Caco-2 (cell line): ENCODE results near the gene QSER1. TPM values are rescaled to one million over a fixed set of nuclear protein-coding genes. Genes with fewer than 3 reads are reported as not detected.
A peak's percentile ranks its signal among the peaks of the same experiment; 100 is the strongest.

ENCODE experiments used
- BruUV-seq: library from RNA; stranded (reverse); fragments of 400-500 nt; replicated peaks from 2 replicates; lab custom pipeline; 2021; lab: Mats Ljungman, UMichigan
- CTCF ChIA-PET: fragments of 300-600 bp; sonication (Branson Sonifier 250); formaldehyde crosslinking; loops from one replicate; lab custom pipeline; 2022; ENCODE audit warnings: antibody characterized with exemption; lab: Charles Lee
- POLR2A ChIA-PET: fragments of 300-600 bp; sonication (Branson Sonifier 250); formaldehyde crosslinking; loops from one replicate; lab custom pipeline; 2022; ENCODE audit warnings: antibody characterized with exemption; lab: Charles Lee
- DNase-seq, 2 experiments: peaks; one replicate each; pipeline versions ENCODE4 v3.0.0 to v3.0.0-alpha.2; 2020 to 2022
- H3K27me3 ChIP-seq: replicated peaks from 2 replicates; pipeline ENCODE4 v1.6.0; 2011; ENCODE audit warnings: low read length; ENCODE audit not compliant: control insufficient read depth, insufficient read depth
- H3K36me3 ChIP-seq: 2 replicates; pipeline ENCODE4 v1.5.1; 2011; ENCODE audit warnings: low read length; ENCODE audit not compliant: control insufficient read depth, insufficient read depth
- H3K4me1 ChIP-seq: fragments of 250-450 bp; sonication (Bioruptor Pico); 2 replicates; pipeline ENCODE4 v1.5.1; 2020; ENCODE audit warnings: mild to moderate bottlenecking
- H3K4me3 ChIP-seq: 2 replicates; pipeline ENCODE4 v1.5.1; 2011; ENCODE audit warnings: low read depth, mild to moderate bottlenecking, control low read depth, low read length
- H3K9me3 ChIP-seq: fragments of 250-450 bp; sonication (Bioruptor Pico); 2 replicates; pipeline ENCODE4 v1.5.1; 2020; ENCODE audit warnings: mild to moderate bottlenecking, moderate library complexity
- H3K27ac Mint-ChIP-seq: one replicate; pipeline ENCODE4 v1.8.0; 2022; ENCODE audit warnings: mixed read lengths; ENCODE audit not compliant: unreplicated experiment
- H3K27me3 Mint-ChIP-seq: one replicate; pipeline ENCODE4 v1.8.0; 2022; ENCODE audit warnings: mixed read lengths; ENCODE audit not compliant: insufficient read depth, unreplicated experiment
- H3K36me3 Mint-ChIP-seq: one replicate; pipeline ENCODE4 v1.8.0; 2022; ENCODE audit warnings: mild to moderate bottlenecking, mixed read lengths; ENCODE audit not compliant: insufficient read depth, unreplicated experiment
- H3K4me1 Mint-ChIP-seq: one replicate; pipeline ENCODE4 v1.8.0; 2022; ENCODE audit warnings: low read depth, mixed read lengths; ENCODE audit not compliant: unreplicated experiment
- H3K4me3 Mint-ChIP-seq: one replicate; pipeline ENCODE4 v1.8.0; 2022; ENCODE audit warnings: mild to moderate bottlenecking, moderate library complexity, mixed read lengths; ENCODE audit not compliant: unreplicated experiment
- H3K9me3 Mint-ChIP-seq: one replicate; pipeline ENCODE4 v1.8.0; 2022; ENCODE audit warnings: mixed read lengths; ENCODE audit not compliant: unreplicated experiment
- intact Hi-C: fragments of 100-400 bp; cut with micrococcal nuclease; formaldehyde crosslinking; loops from one replicate; pipeline ENCODE4 v1.10.0; 2022; ENCODE audit not compliant: unreplicated experiment
- total RNA-seq: library from RNA; stranded (reverse); gene quantifications from 2 replicates; pipeline ENCODE4 v1.2.3, GENCODE V29; 2022
- TF ChIP-seq, protein P1 (sequence below), 2 experiments: fragments of 200-600 bp in 1 of 2; IDR thresholded peaks; 1 replicate in 1 of 2; 2 replicates in 1 of 2; pipeline versions ENCODE4 v1.5.1 to v1.8.0; 2011 to 2022; ENCODE audit warnings: antibody characterized with exemption in 1 of 2, control low read depth in 1 of 2, inconsistent platforms in 1 of 2, low read depth in 1 of 2, low read length in 1 of 2, mild to moderate bottlenecking in 1 of 2, moderate library complexity in 1 of 2; ENCODE audit not compliant: insufficient read depth in 1 of 2, severe bottlenecking in 1 of 2, unreplicated experiment in 1 of 2

The QSER1 gene
- total RNA-seq, 1 experiment from 2014 or later: 45.0 TPM

- H3K9me3 Mint-ChIP-seq: no peaks in the 10 kb centered on the region
- BruUV-seq: no TSS peak
- peaks cover 14% of the 10 kb centered on the region for H3K36me3 Mint-ChIP-seq
- no peak overlapping the region for H3K27ac Mint-ChIP-seq
- ChIA-PET CTCF (no interaction called here), POLR2A (no interaction called here)
- TF ChIP-seq, protein P1, sequence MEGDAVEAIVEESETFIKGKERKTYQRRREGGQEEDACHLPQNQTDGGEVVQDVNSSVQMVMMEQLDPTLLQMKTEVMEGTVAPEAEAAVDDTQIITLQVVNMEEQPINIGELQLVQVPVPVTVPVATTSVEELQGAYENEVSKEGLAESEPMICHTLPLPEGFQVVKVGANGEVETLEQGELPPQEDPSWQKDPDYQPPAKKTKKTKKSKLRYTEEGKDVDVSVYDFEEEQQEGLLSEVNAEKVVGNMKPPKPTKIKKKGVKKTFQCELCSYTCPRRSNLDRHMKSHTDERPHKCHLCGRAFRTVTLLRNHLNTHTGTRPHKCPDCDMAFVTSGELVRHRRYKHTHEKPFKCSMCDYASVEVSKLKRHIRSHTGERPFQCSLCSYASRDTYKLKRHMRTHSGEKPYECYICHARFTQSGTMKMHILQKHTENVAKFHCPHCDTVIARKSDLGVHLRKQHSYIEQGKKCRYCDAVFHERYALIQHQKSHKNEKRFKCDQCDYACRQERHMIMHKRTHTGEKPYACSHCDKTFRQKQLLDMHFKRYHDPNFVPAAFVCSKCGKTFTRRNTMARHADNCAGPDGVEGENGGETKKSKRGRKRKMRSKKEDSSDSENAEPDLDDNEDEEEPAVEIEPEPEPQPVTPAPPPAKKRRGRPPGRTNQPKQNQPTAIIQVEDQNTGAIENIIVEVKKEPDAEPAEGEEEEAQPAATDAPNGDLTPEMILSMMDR (IDR thresholded peaks at IDR 0.05; ENCODE audit: insufficient read depth in 1 of 2, low read depth in 1 of 2, low read length in 1 of 2, severe bottlenecking in 1 of 2, unreplicated experiment in 1 of 2): no peak
- H3K27me3 Mint-ChIP-seq: no peaks in the 10 kb centered on the region
- intact Hi-C loops: no loop called here
- Histone ChIP-seq H3K27me3 (no peaks in the 10 kb centered on the region), H3K36me3 (no peaks in the 10 kb centered on the region), H3K4me1 (no peaks in the 10 kb centered on the region), H3K9me3 (no peaks in the 10 kb centered on the region), H3K4me3 (no peak overlapping the region)
- H3K4me1 Mint-ChIP-seq: no peaks in the 10 kb centered on the region
- no peak overlapping the region for H3K4me3 Mint-ChIP-seq
- DNase-seq: no peak
Observed at GRCh38 chr11:32953700-32954099, 61.1 kb downstream of the QSER1 start.

- peaks cover 36% of the 10 kb centered on the region for H3K36me3 Mint-ChIP-seq
- BruUV-seq: no TSS peak
- TF ChIP-seq, protein P1 (IDR thresholded peaks at IDR 0.05; ENCODE audit: insufficient read depth in 1 of 2, low read depth in 1 of 2, low read length in 1 of 2, severe bottlenecking in 1 of 2, unreplicated experiment in 1 of 2): peak; percentile 58 to 60
- peaks cover 2% of the 10 kb centered on the region; the same call in 1 of the 2 replicates for H3K36me3 ChIP-seq
- DNase-seq: peak in 1 of 2 experiments; percentile 40
- H3K9me3 ChIP-seq: no peaks in the 10 kb centered on the region
- no peak overlapping the region for H3K27ac Mint-ChIP-seq
- intact Hi-C loops: loop anchor here (1.0 to 2.0 kb wide), 4 partner anchors 56 to 368 kb away; partner anchors contain the start of gene CSTF3
- no peaks in the 10 kb centered on the region for H3K9me3 Mint-ChIP-seq
- H3K27me3 ChIP-seq: no peaks in the 10 kb centered on the region
- ChIA-PET CTCF (interaction anchor here (1.8 kb wide), 1 partner anchor 105 kb away, joined by 8 read pairs; no protein-coding TSS in a partner anchor), POLR2A (no interaction called here)
- no peaks in the 10 kb centered on the region for H3K4me1 Mint-ChIP-seq
- H3K4me3 Mint-ChIP-seq: no peak overlapping the region
- no peaks in the 10 kb centered on the region for H3K27me3 Mint-ChIP-seq
- no peaks in the 10 kb centered on the region for H3K4me1 ChIP-seq
- no peak overlapping the region for H3K4me3 ChIP-seq
Observed at GRCh38 chr11:32960553-32961164, 68.0 kb downstream of the QSER1 start.

- CTCF ChIA-PET: no interaction called here
Observed at GRCh38 chr11:32962016-32962415, 69.4 kb downstream of the QSER1 start.

More at GRCh38 chr11:32962016-32962415, 69.4 kb downstream of the QSER1 start:
- no peak overlapping the region for H3K27ac Mint-ChIP-seq
- POLR2A ChIA-PET: no interaction called here
- H3K9me3 ChIP-seq: no peaks in the 10 kb centered on the region
- H3K4me1 ChIP-seq: no peaks in the 10 kb centered on the region
- no peaks in the 10 kb centered on the region for H3K27me3 ChIP-seq
- H3K27me3 Mint-ChIP-seq: no peaks in the 10 kb centered on the region
- DNase-seq: no peak
- peaks cover 3% of the 10 kb centered on the region for H3K36me3 ChIP-seq
- no peak overlapping the region for H3K4me3 ChIP-seq
- no peak overlapping the region for H3K4me3 Mint-ChIP-seq
- TF ChIP-seq, protein P1 (IDR thresholded peaks at IDR 0.05; ENCODE audit: insufficient read depth in 1 of 2, low read depth in 1 of 2, low read length in 1 of 2, severe bottlenecking in 1 of 2, unreplicated experiment in 1 of 2): no peak
- intact Hi-C loops: no loop called here
- H3K9me3 Mint-ChIP-seq: no peaks in the 10 kb centered on the region
- BruUV-seq: no TSS peak
- no peaks in the 10 kb centered on the region for H3K4me1 Mint-ChIP-seq
- peaks cover 35% of the 10 kb centered on the region for H3K36me3 Mint-ChIP-seq
